Measurements from ENCODE around the gene PDZD7.
A peak's percentile ranks its signal among the peaks of the same experiment; 100 is the strongest.

The PDZD7 gene

DNA sequence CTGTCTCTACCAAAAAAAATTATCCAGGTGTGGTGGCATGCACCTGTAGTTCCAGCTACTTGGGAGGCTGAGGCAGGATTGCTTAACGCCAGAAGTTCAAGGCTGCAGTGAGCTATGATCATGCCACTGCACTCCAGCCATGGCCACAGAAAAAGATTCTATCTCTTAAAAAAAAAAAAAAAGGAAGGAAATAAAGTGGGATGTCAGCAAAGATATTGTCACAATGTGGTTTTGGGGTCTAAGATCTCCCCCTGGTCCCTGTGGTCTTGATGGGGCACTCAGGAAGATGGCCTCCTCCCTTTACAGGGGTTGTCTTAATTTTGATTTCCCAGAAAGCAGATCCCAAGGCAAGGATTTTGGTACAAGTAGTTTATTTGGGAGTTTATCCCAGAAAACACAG lies 23.4 kb upstream of the PDZD7 start:
- DNase-seq = no peak
- H3K4me3 ChIP-seq = no peak overlapping the region

DNA sequence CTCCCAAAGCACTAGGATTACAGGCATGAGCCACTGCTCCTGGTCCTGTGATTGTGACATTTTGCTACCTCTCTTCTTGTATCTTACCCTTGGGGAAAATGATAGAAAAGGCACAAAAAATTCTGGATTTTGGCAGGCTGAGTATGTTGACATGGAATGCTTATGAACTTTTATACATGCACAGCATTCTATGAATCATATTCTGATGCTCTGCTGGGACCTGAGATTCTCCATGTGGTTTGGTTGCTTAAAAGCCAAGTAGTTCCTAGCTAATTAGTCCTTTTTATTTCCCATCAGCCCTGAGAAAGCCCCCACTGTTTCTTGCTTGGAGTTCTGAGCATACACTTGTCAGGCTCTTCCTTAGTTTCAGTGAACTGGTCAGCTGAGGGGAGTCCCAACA lies 22.6 kb upstream of the PDZD7 start:
- no peaks in the 10 kb centered on the region for H3K9me3 ChIP-seq
- intact Hi-C loops (cut with DNase I; ENCODE audit: low total_unique reads) = no loop called here
- H3K4me3 ChIP-seq = no peak overlapping the region
- H3K27ac ChIP-seq = no peak overlapping the region
- DNase-seq = no peak
- H3K4me1 ChIP-seq = peaks cover 0 to 12% (median 9%) of the 10 kb centered on the region in 4 donors
- TF ChIP-seq, protein P1, sequence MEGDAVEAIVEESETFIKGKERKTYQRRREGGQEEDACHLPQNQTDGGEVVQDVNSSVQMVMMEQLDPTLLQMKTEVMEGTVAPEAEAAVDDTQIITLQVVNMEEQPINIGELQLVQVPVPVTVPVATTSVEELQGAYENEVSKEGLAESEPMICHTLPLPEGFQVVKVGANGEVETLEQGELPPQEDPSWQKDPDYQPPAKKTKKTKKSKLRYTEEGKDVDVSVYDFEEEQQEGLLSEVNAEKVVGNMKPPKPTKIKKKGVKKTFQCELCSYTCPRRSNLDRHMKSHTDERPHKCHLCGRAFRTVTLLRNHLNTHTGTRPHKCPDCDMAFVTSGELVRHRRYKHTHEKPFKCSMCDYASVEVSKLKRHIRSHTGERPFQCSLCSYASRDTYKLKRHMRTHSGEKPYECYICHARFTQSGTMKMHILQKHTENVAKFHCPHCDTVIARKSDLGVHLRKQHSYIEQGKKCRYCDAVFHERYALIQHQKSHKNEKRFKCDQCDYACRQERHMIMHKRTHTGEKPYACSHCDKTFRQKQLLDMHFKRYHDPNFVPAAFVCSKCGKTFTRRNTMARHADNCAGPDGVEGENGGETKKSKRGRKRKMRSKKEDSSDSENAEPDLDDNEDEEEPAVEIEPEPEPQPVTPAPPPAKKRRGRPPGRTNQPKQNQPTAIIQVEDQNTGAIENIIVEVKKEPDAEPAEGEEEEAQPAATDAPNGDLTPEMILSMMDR (IDR thresholded peaks at IDR 0.05) = no peak
- H3K27me3 ChIP-seq = peaks cover 3 to 41% of the 10 kb centered on the region in 2 donors
- no peaks in the 10 kb centered on the region for H3K36me3 ChIP-seq

More for the DNA sequence above, 23.4 kb upstream of the PDZD7 start:
- TF ChIP-seq, protein P1 (IDR thresholded peaks at IDR 0.05) = no peak
- H3K9me3 ChIP-seq = no peaks in the 10 kb centered on the region
- H3K27ac ChIP-seq = no peak overlapping the region
- intact Hi-C loops (cut with DNase I; ENCODE audit: low total_unique reads) = no loop called here
- H3K4me1 ChIP-seq = peaks cover 0 to 12% (median 9%) of the 10 kb centered on the region in 4 donors
- no peaks in the 10 kb centered on the region for H3K36me3 ChIP-seq
- H3K27me3 ChIP-seq = peaks cover 3 to 33% of the 10 kb centered on the region in 2 donors

DNA sequence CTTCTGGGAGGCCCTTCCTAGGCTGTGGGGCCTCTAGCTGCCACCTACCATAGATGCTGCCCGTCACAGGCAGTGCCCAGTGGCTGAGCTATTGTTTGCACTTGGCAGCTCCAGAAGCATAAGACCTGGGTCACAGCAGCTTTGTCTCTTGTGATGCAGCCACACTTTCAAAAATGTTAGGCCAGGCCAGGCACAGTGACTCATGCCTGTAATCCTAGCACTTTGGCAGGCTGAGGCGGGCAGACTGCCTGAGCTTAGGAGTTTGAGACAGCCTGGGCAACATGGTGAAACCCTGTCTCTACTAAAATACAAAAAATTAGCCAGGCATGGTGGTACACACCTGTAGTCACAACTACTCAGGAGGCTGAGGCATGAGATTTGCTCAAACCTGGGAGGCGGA lies 21.4 kb upstream of the PDZD7 start:
- Histone ChIP-seq H3K36me3 (no peaks in the 10 kb centered on the region), H3K4me1 (peaks cover 0 to 16% (median 9%) of the 10 kb centered on the region in 4 donors), H3K4me3 (no peak overlapping the region), H3K9me3 (no peaks in the 10 kb centered on the region), H3K27ac (no peak overlapping the region), H3K27me3 (peaks cover 3 to 53% of the 10 kb centered on the region in 2 donors)
- TF ChIP-seq, protein P1 (IDR thresholded peaks at IDR 0.05) = no peak
- intact Hi-C loops (cut with DNase I; ENCODE audit: low total_unique reads) = no loop called here
- peak; percentile 61 to 78 for DNase-seq

DNA sequence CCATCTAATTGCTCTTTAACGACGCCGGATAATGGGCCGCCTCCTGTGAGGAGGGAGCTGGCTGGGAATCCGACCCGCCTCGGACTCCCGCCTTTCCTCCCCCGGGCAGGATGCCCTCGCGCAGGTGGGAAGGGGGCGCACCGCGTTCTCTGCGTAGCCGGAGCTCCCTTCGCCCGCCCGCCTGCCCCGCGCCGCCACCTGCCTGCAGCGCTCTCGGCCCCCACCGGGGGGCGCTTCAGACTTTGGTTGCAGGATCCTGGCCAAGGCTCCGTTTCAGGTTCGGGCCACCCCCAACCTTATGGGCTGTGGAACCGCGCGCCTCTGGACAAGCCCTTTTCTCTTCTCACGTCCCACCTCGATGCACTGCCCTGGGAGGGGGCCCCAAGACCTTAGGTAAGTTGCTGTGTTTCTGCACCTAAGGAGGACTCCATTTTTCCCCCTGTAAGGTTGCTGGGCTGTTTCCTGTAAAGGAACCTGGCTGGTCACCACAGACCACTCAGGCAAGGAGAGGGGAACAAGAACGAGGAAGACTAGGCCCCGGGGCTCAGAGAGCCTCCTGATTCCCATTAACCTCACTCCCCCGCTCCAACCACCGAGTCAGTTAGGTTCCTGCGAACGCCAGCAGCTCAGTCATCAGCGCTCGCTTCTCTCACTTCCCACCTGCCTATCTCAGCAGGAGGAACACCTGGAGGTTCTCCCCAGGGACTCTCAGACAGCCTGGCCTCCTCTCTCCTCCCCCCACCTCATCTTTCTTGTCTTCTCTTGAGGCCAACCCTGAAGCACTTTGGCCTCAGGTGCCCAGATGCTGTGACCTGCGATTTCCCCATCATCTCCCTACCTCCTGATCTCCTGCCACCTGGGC lies 19.5 kb upstream of the PDZD7 start:
- DNase-seq = peak in 1 of 2 donors; percentile 76
- Histone ChIP-seq H3K27me3 (peaks cover 3 to 62% of the 10 kb centered on the region in 2 donors), H3K4me1 (peaks cover 0 to 16% (median 9%) of the 10 kb centered on the region in 4 donors), H3K27ac (no peak overlapping the region), H3K36me3 (no peaks in the 10 kb centered on the region), H3K9me3 (no peaks in the 10 kb centered on the region), H3K4me3 (no peak overlapping the region)
- TF ChIP-seq, protein P1 (IDR thresholded peaks at IDR 0.05) = peak; percentile 51 to 83
- intact Hi-C loops (cut with DNase I; ENCODE audit: low total_unique reads) = no loop called here

DNA sequence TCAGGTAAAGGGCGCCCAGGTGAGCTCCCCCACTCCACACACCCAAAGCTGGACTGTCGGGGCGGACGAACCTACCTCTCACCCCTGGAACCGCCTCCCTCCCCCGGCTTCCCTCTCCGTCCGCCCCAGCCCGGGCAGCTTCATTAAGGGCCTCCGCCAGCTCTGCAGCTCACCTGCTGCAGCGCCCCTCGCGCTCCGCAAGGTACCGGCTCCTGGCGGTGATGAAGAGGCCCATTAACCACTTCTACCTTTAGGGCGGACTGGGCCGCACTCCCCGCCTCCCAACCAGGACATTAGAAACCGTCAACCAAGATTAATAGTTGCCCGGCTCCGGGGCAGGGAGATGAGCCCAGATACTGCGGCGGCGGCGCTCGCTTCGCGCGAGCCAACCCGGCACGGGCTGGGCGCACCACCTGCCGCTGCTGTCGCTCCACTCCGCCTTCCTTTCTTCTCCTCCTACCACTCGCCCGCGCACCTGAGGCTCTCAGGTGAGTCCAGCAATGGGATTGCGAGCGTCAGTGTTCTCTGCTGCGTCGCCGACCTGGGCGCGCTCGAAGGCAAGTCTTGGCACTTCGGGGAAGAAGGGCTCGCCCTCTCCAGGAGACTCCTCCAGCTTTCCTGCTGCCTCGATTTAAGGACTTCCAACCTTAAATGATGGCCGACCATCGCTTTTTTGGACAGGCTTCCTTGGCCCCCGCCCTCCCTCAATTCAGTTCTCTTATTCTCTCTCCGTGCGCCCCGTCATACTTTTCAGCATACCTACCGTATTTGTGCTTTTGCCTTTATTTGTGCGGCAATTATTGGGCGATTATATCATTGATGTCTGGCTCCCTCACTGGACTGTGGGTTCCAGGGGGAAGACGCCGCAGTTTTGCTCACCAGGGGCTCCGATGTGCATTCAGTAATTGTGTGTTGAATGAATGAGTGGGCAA lies 17.3 kb upstream of the PDZD7 start:
- Histone ChIP-seq H3K4me1 (peaks cover 0 to 23% (median 14%) of the 10 kb centered on the region in 4 donors), H3K27me3 (peaks cover 3 to 57% of the 10 kb centered on the region in 2 donors), H3K4me3 (no peak overlapping the region), H3K27ac (no peak overlapping the region), H3K36me3 (no peaks in the 10 kb centered on the region), H3K9me3 (no peaks in the 10 kb centered on the region)
- TF ChIP-seq, protein P1 (IDR thresholded peaks at IDR 0.05) = no peak
- intact Hi-C loops (cut with DNase I; ENCODE audit: low total_unique reads) = loop anchor here (5.0 kb wide), 1 partner anchor 94 kb away; no protein-coding TSS in a partner anchor
- DNase-seq = no peak

Data from tibial artery (tissue), 4 donors.